Islet of Langerhans (tissue), 1 donor: ENCODE measurements around the gene SORBS2.
"Not testable (repeated sequence)": the region's sequence is repeated elsewhere in the genome, so short reads cannot be mapped to it uniquely, and the experiment has no call there.

ENCODE experiments used
- FAIRE-seq: peaks from one replicate; lab custom pipeline; 2011; peaks lifted over from hg19 to GRCh38; lab: Jason Lieb, UNC

SORBS2 gene

GRCh38 chr4:185712350-185713024, 99.5 kb downstream of the SORBS2 start:
- FAIRE-seq = no peak

- FAIRE-seq = no peak
Observed at GRCh38 chr4:185711726-185712125, 100.3 kb downstream of the SORBS2 start.

- FAIRE-seq = no peak
Observed at GRCh38 chr4:185710487-185710995, 101.5 kb downstream of the SORBS2 start.

- no peak for FAIRE-seq
Observed at GRCh38 chr4:185709802-185710486, 102.0 kb downstream of the SORBS2 start.

DNA sequence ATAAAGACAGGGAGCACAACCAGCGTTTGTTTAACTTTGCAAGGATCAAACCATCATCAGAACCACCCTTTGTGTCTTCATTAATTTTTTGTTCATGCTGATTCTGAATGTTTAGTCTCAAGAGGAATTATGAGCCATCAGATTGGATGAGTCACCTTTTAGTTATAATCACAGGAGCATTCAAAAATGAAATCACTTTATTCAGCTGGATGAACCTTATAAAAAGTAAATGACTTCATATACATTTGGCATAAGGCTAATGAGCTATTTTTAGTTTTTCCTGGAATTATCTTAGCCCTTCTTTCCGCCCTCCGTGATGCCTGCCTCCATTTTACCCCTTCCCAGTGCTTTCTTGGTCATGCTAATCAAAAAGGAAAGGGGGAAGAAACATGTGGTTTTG, 103.6 kb downstream of the SORBS2 start:
- peak; percentile 99 for FAIRE-seq

- FAIRE-seq = not testable (repeated sequence)
Observed at GRCh38 chr4:185707622-185708021, 104.4 kb downstream of the SORBS2 start.

DNA sequence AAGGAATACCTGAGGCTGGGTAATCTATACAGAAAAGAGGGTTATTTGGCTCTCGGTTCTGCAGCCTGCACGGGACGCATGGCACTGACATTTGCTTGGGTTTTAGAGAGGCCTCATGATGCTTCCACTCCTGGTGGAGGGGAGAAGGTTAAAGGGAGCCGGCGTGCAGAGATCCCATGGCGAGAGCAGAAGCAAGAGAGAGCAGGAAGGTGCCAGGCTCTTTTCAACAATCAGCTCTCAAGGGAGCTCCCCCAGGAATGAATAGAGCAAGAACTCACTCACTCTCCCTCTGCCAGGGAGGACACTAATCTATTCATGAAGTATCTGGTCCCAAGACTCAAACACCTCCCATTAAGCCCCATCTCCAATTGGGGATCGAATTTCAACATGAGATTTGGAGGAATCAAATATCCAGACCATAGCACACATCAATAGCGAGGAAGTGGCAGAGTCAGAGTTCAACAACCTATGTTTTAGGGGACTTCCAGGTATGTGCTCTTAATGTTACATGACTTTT, 109.8 kb downstream of the SORBS2 start:
- no peak for FAIRE-seq

GRCh38 chr4:185700630-185701029, 111.4 kb downstream of the SORBS2 start:
- FAIRE-seq = no peak

DNA sequence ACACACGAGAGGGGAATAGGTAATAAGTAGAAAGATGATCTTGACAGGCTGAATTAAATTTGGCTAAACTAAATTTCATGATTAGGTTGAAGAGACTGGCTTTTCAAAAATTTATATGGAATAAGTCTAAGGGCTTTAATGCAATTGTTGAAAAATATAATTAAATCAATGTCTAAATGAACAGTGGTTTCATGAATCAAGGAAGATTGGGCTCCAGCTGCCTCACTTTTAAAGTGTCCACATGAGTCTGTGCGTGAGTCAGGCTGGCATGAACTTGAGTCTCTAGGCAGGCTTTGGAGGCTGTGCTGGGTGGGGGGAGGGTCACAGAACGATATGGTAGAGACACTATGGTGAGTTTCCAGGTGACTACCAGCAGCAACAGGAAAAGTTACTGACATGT, 111.9 kb downstream of the SORBS2 start:
- FAIRE-seq = peak; percentile 69

DNA sequence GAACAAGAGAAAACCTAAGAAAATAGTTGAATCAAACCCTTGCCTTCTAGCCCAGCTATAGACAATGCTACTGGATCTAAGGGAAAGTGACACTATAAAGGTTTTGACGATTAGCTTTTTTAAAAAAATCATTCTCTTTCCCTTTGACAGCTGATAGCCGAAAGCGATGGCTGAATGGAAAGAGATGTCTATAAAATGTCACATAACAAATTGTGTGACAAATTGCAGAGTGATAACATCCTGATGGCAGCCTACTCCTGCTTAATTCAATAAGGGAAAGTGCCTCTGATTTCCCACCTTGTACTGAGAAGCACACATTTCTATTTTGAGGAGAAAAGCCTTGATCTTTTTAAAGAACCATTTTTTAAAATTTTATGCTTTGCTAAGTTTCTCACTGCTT, 114.5 kb downstream of the SORBS2 start:
- FAIRE-seq = no peak

DNA sequence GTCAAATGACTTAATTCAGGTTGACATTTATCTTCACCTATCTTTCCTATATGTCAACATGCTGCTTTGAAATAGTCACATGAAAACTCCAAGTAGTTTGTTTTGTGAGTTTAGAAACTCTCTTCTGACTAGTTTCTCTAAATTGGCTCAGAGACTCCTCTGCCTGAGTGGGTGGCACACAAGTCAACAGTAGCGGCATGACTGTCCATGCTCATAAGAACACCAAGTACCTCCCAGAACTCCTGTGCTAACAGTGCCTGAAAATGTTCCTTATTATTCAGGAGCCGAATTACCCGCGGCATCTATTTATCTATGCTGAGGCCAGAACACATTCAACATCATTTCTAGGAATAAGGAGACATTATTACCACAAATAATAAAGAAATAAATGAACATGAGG, 116.3 kb downstream of the SORBS2 start:
- FAIRE-seq = peak; percentile 77

DNA sequence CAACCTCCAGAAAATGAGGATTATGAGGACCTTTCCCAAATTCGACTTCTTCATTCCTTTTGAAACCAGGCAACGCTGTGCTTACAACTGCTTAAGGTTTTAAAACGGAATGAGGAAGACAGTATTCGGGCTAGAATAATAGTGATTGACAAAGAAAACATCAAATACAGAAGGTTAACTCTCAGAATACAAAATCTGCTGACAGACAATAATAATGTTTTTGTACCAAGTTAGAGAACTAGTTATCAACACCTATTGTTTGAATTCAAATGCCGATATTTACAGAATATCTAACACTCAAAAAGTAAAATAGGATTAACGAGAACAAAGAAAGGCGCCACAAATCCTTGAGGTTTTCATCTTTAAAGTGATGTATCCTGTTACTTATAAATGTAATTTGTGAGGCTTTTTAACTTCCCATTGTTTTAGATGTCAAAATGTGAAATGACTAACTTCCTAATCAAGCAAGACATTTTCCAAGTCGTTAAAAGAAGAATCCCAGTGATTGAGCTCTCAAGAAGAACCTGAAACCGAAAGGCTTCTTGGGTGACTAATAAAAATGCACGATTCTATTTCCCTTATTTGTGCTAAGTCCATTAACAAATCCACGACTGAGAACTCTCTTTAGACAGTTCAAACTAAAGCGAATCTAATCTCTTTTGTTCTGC, 118.3 kb downstream of the SORBS2 start:
- FAIRE-seq = peak; percentile 64

GRCh38 chr4:185689407-185689806, 122.6 kb downstream of the SORBS2 start:
- FAIRE-seq = no peak

- FAIRE-seq = peak; percentile 89
Observed at GRCh38 chr4:185685804-185686203, 126.2 kb downstream of the SORBS2 start.

DNA sequence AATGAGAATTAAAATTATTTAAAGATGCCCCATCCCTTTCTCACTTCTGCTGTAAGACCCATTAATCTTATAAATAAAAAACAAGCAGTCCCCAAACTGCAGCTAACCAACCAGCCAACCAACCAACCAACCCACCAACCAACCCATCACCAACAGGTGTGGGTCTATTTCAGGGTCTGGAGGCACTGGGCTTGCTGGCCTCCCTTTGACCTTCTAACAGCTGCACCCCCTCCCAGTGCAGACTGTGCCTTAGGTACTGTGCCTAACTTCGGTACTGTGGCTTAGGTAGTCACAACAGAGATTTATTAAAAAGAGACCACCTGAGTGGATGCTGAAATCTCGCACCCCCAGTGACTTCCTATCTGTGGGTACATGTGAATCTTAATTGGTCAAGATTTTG, 128.1 kb downstream of the SORBS2 start:
- no peak for FAIRE-seq

- FAIRE-seq = no peak
Observed at GRCh38 chr4:185683222-185683621, 128.8 kb downstream of the SORBS2 start.

DNA sequence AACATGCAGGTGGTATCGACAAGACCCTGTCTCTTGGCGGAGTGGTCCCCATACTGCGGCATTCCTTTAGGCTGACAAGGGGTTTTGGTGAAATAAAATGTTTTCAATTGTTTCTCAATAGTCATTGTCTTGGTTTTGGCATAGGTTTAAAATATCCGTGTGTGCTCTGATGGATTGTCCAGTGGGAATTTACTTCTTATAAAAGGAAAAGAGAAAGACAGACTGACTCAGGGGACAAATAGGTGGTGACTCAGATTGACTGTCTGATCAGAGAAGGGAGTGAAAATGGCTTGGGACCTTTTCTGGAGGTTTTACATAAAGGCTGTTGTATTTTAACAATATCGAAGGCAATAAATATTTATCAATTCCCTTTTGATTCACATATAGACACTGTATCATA, 129.8 kb downstream of the SORBS2 start:
- no peak for FAIRE-seq

- FAIRE-seq = no peak
Observed at GRCh38 chr4:185681604-185682003, 130.4 kb downstream of the SORBS2 start.

DNA sequence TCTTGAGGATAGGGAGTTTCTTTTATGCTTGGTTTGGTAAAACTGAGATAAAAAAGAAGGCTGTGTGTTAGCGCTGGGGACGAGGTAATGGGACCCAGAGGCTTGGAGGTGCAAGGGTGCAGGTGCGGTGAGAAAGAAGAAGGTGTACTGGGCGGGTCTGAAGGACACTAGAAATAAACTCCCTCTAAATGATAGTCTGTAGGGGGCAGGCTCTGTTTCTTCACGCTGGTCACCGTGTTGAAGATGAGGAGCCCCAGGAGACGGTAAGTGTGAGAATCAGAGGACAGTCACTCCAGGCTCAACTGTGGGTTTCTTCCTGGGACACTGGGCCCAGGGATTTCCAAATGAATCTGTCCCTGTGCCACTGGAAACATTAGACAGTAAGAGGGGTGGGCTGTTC, 131.4 kb downstream of the SORBS2 start:
- FAIRE-seq = no peak

DNA sequence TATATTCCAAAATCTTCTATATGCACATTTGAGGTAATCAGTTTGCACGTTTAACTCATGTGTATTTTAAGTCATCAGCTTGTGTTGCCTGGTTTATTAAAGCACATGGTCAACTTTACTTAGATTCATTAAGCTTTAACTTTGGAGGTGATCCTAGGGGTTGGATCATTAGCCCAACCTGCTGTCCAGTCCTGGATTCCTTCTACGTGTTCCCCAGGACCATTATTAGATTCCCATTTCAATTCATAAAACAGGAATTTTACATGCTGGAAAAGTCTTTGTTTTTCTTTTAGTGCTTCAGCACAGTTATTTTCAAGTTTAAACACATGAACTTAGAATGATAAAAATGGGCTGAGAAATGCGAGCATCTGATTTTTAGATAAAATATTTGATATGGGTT, 132.5 kb downstream of the SORBS2 start:
- no peak for FAIRE-seq

DNA sequence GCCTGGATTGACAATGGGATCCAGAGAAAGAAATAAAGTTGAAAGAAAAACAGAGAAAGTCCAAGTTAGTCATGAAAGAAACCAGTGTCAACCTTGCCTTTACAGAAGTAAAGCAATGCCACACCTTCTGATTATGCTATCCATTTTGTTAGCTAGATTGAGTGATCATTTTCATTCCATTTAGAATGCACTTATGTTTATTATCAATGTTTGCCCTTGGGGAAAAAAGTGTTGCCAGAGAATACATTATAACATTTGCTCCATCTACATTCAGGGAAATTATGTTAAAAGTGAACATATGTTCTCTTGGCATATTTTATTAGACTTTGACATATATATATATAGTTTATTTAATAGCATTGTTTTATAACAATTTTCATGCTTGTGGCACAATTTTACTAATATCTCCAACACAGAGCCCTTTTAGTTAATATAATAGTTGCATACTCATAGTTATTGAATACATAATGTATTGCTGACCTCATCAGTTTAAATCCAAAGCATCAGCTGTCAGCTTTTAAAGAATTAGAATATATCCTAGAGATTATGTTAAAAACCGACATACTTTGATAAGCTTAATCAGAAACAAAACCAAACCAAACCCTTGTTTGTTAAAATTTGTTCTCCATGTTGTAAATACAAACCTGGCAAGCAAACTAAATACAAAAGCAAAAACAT, 134.2 kb downstream of the SORBS2 start:
- peak; percentile 92 for FAIRE-seq

- no peak for FAIRE-seq
Observed at GRCh38 chr4:185672618-185673017, 139.4 kb downstream of the SORBS2 start.

DNA sequence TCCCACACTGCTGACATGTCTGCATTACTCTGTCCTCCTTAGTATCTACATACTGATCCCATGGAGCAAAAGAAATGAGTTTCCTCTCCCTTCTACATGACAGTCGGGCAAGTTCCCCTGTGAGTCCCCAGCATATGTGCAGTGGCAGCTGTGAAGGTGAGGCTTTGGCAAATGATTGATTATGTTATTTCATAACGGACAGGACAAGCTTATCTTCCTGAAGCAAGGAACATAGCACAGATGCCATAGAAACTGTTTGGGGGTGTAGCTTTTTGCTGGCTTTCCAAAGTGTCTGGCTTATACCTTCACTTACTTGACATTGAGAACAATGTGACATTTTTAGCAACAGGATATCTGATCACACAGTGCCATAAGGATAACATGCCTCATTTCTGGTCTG, 139.8 kb downstream of the SORBS2 start:
- no peak for FAIRE-seq
